Stimulated activated CD8-positive, alpha-beta memory T cell treated with anti-CD3 and anti-CD28 coated beads, Interleukin-15, amount 100 ng/mL, for 48 hours (primary cell): ENCODE measurements around the gene INVS.
"Not testable (repeated sequence)": the region's sequence is repeated elsewhere in the genome, so short reads cannot be mapped to it uniquely, and the experiment has no call there.

Experiments
- DNase-seq, 2 donors: peaks; one replicate each; pipeline ENCODE4 v3.0.0-alpha.2; 2020; ENCODE audit warnings: low read depth in 2 of 2

Gene INVS

DNA sequence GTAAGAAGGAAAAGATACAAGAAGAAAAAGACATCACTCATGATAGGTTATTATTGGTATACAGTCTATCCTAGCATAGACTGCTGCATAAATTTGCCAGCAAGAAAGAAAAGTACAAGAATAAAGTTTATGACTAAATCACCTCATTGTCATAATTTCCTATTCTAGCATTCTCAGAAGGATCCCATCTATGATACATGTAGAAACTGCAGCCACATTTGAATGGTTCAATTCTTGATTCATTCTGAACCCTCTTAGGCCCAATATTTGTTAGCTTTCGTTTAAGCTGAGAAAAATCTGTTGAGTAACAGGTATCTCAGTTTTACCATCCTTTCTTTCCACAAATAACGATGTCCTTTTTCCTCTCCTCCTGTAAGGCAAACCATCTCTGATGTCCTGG is 21.2 kb downstream of the INVS start:
- DNase-seq = no peak

DNA sequence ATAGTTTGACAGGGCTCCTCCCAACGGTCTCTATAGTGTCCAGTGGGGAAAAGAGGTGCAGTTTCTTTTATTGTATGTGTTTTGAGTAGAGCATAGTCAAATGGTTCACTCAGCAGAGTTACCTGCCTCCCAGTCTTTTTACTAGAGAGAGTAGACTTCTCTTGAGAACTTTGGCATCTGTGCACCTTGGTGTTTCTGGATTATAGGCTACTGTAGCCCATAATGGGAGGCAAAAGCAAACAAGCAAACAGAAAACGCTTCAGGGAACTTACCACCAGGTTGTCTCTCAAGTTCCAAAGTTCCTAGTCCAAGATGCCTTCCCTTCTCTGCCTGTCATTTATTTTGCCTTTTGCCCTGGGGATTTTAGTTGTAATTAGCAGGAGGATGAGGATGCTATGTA is 26.2 kb downstream of the INVS start:
- DNase-seq = no peak

DNA sequence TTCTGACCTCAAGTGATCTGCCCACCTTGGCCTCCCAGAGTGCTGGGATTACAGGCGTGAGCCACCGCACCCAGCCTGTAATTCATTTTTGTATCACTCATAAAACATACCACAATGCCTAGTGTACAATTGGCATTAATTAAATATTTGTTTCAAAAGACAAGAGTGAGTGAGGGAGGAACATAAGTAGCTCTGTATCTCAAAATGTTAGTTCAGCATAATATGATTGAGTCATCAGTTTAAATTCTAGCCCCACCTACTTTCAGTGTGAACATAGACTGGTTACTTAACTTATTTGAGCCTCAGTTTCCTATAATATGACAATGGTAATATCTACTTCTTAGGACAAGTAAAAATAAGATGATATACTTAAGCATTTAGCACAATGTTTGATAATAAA is 26.9 kb downstream of the INVS start:
- no peak for DNase-seq

DNA sequence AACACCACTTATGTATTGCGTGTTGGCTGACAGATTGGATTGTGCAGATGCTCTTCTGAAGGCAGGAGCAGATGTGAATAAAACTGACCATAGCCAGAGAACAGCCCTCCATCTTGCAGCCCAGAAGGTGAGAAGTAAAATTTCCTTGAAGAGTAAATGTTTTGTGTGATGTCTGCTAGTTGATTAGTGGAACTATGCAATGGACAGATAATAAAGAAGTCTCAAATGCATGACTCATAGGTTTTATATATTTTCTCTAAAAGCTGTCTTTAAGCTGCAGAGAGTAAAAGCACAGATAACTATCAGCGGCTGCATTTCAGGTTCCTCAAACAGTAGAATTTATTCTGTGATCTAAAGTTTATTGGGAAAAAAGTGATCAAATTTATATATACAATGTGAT is 27.4 kb downstream of the INVS start:
- no peak for DNase-seq

DNA sequence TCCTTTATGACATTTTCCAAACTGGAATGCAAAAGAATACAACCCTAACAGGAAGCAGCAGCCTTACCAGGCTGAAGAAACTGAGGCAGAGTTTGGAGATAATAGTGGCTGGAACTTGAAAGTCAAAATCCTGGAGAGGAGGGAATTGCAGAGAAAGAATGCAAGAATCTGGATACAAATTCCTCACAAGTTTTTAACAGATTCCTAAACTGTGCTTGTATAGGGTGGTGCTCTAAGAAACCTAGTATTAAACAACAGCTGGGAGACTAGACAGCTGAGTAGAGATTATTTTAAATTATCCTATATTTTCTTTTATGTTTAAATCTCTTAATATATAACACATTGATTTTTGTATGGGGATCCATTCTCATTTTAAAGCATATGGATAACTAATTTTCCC is 30.7 kb downstream of the INVS start:
- no peak for DNase-seq

DNA sequence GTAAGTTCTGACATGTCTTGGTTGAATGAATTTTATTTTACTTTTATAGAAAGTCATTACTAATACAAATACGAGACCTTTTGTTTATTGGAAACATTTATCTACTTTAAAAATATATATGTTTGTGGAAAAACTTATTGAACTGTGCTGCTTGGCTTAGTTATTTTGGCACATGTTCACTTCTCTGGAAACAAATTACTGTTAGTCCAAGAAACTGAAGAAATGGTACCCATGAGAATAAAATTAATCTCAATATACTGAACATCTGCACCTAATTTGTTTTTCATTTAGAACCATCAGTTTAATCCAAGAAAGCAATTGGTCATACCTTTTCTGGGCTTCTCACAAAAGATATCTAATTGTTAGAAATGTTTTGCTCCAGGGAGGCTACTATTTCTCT is 32.2 kb downstream of the INVS start:
- no peak for DNase-seq

DNA sequence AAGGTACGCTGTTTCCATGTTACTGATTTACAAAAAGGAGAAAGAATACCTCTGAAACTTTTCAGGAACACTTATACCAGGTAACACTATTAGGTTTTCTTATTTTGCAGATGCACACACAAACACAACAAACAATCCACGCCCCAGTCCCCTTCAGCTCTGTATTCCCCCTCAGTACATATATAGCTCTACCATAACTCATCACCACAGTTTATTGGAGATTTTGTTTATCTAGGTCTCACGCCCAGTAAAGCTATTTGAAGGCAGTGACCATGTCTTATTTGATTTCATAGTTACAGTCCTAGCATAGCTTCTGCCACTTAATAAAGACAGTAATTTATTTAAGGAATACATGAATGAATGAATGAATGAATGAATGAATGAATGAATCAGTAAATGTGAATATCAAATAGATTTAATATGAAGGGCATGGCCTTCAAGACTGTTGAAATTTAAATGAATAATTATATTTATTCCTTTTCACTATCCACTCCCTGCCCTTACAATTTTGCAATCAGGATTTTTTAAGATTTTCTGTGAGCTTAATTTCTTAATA is 32.9 kb downstream of the INVS start:
- no peak for DNase-seq

DNA sequence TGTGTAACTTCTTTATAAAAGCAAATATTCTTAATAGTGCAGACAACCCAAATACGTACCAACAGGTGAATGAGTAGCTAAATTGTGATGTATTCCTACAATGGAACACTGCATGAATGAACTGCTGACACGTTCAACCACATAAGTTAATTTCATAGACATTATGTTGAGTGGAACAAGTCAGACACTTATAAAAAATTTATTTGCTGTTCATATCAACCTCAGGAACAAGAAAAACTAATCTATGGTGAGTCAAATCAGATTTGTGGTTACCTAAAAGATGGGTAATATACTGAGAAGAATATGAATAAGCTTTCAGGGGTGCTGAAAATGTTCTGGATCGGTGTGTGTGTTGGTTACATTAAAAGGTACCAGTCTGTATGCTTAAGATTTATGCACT is 35.7 kb downstream of the INVS start:
- no peak for DNase-seq

DNA sequence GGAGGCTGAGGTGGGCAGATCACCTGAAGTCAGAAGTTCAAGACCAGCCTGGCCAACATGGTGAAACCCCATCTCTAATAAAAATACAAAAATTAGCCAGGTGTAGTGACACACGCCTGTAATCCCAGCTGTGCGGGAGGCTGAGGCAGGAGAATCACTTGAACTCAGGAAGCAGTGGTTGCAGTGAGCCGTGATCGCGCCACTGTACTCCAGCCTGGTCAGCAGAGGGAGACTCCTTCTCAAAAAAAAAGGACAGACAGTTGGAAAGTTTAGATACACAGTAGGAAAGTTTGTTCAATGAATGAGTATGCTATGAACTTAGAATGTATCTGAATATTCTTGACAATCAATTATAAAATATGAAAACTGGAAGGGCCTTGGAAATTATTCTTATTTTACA is 37.8 kb downstream of the INVS start:
- not testable (repeated sequence) for DNase-seq

DNA sequence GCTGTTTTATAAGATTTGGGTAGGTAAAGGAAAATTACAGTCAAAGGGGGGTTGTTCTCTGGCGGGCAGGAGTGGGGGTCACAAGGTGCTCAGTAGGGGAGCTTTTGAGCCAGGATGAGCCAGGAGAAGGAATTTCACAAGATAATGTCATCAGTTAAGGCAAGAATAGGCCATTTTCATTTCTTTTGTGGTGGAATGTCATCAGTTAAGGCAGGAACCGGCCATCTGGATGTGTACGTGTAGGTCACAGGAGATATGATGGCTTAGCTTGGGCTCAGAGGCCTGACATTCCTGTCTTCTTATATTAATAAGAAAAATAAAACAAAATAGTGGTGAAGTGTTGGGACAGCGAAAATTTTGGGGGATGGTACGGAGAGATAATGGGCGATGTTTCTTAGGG is 41.3 kb downstream of the INVS start:
- not testable (repeated sequence) for DNase-seq

DNA sequence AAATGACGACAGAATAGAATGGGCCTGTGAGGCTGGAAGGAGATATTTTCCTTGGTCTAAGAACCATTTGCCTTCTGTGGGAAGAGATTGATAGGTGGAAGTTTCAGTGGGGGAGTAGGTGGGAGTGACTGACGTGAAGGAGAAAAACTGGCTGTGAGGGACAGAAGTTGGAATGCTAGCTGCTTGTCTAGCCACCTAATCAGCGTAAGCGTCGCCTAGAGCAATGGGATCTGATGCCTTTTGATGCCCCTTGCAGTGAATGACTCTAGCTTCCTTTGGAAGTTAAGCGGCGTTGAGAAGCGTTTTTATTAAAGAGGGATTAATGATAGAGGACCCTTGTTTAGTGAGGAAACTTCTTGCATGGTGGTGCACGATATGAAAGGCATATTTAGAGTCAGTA is 42.8 kb downstream of the INVS start:
- not testable (repeated sequence) for DNase-seq

DNA sequence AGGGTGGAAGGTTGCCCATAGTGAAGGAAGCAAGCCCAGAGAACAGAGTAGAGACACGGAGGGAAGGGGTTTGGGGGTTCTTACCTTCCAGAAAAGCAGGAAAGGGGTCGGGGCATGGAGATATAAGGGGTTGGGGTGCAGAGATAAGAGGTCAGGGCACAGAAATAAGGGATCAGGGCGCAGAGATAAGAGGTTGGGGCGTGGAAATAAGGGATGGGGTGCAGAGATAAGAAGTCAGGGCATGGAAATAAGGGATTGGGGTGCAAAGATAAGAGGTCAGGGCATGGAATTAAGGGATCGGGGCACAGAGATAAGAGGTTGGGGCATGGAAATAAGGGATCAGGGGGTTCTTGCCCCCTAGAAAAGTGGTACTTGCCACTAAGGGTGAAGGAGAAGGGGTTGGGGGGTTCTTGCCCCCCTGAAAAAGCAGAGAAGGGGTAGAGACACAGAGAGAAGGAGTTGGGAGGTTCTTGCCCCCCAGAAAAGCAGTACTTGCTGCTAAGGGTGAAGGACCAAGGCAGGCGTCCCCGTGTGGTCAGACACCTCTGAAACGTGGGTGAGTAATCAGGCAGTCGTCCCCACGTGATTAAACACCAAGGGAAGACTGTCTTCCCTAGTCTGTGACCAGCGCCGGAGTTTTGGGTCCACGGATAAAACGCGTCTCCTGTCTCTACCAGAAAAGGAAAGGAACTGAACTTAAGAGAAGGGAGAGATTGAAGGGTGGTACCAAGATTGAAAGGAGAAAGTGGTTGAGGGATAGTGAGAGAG is 46.3 kb downstream of the INVS start:
- DNase-seq = not testable (repeated sequence)

DNA sequence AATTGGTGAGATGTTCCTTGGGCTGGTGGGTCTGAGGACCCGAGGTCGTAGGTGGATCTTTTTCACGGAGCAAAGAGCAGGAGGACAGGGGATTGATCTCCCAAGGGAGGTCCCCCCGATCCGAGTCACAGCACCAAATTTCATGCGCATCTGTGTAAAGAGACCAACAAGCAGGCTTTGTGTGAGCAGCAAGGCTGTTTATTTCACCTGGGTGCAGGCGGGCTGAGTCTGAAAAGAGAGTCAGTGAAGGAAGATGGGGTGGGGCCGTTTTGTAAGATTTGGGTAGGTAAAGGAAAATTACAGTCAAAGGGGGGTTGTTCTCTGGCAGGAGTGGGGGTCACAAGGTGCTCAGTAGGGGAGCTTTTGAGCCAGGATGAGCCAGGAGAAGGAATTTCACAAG is 46.9 kb downstream of the INVS start:
- DNase-seq = not testable (repeated sequence)

DNA sequence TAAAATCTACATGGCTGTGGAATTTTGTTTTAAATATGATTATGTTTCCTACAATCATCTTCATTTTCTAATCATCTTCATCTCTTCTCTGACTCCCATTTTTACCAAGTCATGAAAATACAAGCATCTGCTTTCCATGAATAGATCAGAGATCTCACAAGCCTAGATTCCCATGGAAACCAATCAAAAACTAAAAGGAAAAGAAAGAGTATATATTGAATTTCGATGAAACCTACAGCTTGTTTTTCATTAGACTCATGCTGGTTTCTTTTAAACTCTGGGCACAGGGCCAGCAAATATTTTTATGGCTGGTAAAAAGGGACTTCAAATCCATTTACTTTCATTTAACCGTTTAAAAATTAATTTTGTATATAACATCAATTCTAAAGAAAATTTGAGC is 51.2 kb downstream of the INVS start:
- DNase-seq = no peak

DNA sequence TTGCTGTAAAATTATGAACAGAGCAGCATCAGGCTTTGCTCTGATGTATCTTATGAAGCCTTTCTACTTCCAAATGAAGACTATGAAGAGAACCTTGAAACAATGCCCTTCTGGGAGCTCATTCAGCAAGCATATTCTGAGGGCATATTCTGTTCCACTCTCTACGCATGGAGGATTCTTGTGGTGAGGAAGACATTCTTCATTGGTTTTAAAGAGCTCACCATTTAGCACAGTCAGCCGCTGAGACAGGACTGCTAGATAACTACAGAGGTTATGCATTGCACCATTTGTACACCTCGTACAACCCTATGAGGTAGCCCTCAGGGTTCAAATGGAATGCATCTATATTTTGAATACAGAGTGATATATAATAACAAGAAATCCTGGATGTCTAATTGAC is 61.0 kb downstream of the INVS start:
- no peak for DNase-seq

DNA sequence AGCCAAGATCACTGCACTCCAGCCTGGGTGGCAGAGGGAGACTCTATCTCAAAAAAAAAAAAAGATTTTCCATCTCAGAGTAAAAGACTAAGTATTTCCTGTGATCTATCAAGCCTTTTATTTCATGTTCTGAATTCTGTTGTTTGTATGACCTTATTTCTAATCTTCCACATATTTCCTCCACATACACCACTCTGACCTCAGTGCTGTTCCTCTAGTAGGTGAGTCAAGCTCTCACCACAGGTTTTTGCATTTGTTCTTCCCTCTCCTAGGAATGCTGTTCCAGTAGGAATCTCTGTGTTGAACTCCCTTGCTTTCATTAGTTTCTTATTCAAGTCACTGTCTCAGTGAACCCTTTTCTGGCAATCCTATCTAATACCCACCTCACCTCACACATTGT is 68.1 kb downstream of the INVS start:
- DNase-seq = no peak

DNA sequence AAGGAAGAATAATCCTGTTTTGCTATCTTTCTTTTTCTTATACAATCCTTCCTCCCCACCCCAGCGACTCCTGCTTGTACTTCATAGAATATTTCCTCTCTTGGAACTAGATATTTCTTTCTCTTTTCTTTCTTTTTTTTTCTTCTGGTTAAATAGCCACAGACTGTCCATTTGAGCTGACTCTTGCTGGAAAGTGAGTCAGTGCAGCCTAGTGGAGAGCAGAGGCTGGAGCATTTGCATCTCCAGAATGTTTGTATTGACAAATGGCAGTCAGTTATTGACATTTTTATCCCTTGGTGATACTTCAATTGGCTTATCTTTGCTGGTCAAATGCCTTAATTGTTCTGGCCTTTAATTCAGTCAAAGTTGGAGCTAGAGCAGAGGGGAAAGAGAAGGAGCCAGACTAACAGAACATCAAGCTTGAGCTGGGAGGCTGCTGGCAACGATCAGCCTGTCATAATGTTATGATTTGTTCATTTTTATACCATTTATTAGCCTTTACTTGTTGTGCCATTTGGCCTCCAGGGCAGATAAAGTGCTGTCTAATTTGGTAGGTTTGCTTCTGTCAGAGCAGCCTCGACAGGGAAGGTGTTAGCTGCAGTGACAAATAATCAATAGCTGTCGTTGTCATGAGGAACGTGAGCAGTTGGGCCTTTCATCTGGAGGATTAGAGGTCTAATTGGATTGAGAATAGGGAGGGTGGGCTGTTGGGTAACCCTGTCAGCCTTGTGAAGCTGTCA is 69.0 kb downstream of the INVS start:
- no peak for DNase-seq

DNA sequence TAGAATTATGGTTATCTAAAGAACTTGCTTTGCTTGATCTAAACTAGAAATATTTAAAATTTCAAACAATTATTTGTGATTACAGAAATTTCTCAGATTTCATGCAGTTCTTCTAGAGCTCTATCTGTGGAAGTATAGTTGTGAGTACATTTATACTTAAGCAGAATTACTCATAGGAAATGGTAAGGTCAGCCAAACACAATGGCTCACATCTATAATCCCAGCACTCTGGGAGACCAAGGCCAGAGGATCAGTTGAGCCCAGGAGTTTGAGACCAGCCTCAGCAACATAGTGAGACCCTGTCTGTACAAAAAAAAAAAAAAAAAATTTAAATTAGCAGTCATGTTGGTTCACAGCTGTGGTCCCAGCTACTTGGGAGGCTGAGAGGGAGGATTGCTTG is 71.0 kb downstream of the INVS start:
- no peak for DNase-seq

DNA sequence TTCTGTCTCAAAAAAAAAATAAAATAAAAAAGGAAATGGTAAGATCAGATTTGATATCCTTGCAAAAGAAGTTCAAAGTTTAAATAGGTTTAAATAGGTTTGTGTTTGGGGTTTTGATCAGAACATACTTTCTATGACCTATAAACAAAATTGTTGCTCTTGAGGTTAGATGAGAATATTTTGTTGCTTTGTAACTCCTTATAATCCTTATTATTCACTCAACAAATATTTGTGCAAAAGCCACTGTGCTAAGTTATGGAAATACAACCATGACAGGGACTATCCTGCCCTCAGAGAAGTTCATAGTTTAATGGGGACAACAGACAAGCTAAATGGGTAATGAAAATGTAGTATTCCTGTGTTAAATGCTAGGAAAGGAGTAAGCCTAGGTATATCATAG is 71.5 kb downstream of the INVS start:
- no peak for DNase-seq

DNA sequence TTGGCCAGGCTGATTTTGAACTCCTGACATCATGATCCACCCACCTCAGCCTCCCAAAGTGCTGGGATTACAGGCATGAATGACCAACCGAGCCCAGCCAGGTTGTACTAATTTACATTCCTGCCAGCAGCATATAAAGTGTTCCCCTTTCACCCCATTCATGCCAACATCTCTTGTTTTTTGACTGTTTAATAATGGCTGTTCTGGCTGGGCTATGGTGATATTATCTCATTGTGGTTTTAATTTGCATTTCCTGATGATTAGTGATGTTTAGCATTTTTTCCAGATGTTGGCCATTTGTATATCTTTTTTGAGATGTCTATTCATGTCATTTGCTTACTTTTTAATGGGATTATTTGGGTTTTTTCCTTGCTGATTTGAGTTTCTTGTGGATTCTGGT is 87.3 kb downstream of the INVS start:
- no peak for DNase-seq

DNA sequence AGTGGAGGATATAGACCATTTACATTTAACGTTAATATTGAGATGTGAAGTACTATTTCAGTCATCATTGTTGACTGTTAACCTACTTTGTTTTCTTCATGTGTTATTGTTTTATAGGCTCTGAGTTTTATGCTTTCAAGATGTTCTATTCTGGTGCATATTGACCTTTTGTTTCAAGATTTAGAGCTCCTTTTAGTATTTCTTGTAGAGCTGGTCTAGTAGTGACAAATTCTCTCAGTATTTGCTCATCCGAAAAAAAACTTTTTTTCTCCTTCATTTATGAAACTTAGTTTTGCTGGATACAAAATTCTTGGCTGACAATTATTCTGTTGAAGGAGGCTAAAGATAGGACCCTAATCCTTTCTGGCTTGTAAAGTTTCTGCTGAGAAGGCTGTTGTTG is 91.3 kb downstream of the INVS start:
- DNase-seq = no peak

DNA sequence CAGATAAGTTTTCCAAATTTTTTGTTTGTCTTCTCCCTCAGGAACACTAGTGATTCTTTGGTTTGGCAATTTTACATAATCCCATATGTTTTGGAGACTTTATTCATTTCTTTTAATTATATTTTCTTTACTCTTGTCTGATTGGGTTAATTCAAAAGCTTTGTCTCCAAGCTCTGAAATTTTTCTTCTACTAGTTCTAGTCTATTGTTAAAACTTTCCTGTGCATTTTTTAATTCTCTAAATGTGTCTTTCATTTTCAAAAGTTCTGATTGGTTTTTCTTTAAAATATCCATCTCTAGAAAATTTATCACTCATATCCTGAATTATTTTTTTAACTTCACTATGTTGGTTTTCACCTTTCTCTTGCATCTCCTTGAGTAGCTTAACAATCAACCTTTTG is 92.2 kb downstream of the INVS start:
- DNase-seq = no peak

DNA sequence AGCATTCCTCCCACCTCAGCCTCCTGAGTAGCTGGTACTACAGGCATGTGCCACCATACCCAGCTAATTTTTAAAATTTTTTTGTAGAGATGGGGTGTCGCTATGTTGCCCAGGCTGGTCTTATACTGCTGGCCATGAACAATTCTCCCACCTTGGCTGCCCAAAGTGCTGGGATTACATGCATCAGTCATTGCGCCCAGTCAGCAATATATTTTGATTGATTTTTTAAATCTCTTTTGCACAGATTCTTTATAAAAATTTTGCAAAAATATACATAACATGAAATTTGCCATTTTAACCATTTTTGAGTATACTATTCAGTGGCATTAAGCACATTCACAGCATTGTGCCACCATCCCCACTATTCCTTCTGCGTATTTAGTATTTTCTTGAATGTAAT is 94.0 kb downstream of the INVS start:
- DNase-seq = no peak
